ENCODE results near the gene FNBP1.
A peak's percentile ranks its signal among the peaks of the same experiment; 100 is the strongest.

The FNBP1 gene

GRCh38 chr9:129879991-129880653 lies 162.9 kb downstream of the FNBP1 start:
- DNase-seq (ENCODE audit: low read depth in 1 of 2, low spot score in 1 of 2): no peak

- DNase-seq (ENCODE audit: low read depth in 1 of 2, low spot score in 1 of 2): no peak
Measured at GRCh38 chr9:129879103-129879699, 163.8 kb downstream of the FNBP1 start.

DNA sequence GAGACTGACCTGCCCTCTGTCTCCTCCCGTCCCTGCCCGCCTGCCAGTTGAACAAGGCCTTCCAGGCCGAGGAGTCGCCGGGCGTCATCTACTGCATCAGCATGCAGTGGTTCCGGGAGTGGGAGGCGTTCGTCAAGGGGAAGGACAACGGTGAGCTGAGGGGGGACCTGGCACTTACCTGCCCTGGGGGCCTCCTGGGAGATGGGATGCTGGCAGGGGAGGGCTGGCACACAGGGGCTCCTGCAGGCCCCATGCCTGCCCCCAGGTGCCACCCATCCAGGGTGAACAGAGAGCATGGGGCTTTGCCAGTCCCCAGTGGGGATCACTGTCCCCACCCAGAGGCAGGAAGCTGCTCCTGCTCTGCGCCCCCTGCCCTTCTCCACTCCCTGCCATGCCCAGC lies 164.7 kb downstream of the FNBP1 start:
- no peak for DNase-seq (ENCODE audit: low read depth in 1 of 2, low spot score in 1 of 2)

- DNase-seq (ENCODE audit: low read depth in 1 of 2, low spot score in 1 of 2): no peak
Measured at GRCh38 chr9:129876815-129877214, 166.2 kb downstream of the FNBP1 start.

GRCh38 chr9:129875687-129876395 lies 167.1 kb downstream of the FNBP1 start:
- no peak for DNase-seq (ENCODE audit: low read depth in 1 of 2, low spot score in 1 of 2)

- DNase-seq (ENCODE audit: low read depth in 1 of 2, low spot score in 1 of 2): no peak
Measured at GRCh38 chr9:129875181-129875611, 167.8 kb downstream of the FNBP1 start.

DNA sequence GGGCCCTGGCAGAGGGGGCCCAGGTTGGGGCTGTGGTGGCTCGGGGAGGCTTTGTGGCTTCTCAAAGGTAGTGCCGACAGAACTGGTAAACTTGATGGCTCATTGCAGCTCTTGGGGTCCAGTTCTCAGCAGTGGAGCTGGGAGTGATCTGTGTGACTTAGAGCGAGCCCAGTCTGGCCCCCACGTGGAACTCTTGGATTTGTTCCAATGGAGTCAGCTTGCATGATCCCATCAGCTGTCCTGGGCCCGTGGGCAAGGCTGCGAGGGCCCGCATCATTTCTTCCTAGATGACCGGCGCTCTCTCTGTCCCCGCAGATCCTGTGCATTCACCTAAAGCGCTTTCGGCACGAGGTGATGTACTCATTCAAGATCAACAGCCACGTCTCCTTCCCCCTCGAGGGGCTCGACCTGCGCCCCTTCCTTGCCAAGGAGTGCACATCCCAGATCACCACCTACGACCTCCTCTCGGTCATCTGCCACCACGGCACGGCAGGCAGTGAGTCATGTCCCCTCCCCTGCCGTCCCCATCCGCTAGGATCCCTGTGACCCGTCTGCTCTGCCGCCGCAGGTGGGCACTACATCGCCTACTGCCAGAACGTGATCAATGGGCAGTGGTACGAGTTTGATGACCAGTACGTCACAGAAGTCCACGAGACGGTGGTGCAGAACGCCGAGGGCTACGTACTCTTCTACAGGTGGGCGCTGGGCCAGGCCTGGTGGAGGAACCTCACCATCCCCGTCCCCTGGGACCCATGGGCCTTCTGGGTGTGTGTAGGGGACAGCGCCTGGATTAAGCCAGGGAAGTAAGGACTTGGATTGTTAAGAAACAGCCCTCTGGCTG lies 168.5 kb downstream of the FNBP1 start:
- DNase-seq (ENCODE audit: low read depth in 1 of 2, low spot score in 1 of 2): no peak

DNA sequence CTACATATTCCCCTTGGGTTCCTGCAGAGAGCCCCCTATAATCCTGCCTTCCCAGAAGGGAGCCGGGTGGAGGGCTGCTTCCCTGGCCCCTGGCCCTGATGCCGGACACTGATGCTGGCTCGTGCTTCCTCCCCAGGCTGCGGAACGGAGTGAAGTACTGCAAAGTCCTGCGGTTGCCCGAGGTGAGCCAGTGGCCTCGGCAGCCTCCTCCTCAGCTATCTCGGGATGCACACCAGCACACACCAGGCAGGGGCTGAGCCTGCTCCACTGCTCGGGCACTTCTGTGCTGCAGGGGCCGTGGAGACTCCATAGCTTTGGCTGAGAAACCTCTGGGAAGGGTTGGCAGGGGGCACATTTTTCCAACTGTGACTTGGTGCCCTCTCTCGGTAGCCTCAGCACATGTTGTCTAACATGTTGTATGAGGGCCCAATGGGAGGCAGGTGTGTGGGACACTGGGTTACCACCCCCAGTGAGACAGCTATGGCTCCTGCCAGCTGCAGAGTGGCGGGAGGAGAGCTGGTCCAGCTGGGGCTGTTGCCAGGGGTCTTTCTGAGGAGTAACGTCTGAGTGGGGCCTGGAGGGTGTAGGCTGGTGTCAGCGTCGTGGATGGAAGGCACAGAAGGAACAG lies 169.3 kb downstream of the FNBP1 start:
- DNase-seq (ENCODE audit: low read depth in 1 of 2, low spot score in 1 of 2): no peak

GRCh38 chr9:129871046-129871445 lies 171.9 kb downstream of the FNBP1 start:
- no peak for DNase-seq (ENCODE audit: low read depth in 1 of 2, low spot score in 1 of 2)

GRCh38 chr9:129869585-129870501 lies 173.1 kb downstream of the FNBP1 start:
- DNase-seq (ENCODE audit: low read depth in 1 of 2, low spot score in 1 of 2): no peak

DNA sequence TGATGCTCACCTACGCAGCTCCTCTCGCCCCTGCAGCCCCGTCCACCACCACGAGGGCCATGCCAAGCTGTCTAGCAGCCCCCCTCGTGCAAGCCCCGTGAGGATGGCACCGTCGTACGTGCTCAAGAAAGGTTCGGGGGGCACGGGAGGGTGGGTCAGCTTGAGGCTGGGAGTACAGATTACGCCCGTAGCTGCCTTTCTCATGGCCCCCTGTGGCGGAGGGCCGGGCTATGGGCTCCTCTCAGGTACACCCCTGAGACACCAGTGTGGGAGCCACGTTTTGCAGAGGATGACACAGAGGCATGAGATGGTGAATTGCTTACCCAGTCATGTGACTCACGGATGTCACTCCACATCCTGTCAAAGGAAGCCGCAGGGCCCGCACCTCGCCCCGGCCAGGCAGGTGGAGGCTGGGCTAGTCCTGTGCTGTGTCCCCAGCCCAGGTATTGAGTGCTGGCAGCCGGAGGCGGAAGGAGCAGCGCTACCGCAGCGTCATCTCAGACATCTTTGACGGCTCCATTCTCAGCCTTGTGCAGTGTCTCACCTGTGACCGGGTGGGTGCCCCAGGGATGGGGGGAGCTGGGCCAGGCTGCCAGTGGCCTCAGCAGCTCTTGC lies 174.0 kb downstream of the FNBP1 start:
- peak; percentile 61 to 83 for DNase-seq (ENCODE audit: low read depth in 1 of 2, low spot score in 1 of 2)

DNA sequence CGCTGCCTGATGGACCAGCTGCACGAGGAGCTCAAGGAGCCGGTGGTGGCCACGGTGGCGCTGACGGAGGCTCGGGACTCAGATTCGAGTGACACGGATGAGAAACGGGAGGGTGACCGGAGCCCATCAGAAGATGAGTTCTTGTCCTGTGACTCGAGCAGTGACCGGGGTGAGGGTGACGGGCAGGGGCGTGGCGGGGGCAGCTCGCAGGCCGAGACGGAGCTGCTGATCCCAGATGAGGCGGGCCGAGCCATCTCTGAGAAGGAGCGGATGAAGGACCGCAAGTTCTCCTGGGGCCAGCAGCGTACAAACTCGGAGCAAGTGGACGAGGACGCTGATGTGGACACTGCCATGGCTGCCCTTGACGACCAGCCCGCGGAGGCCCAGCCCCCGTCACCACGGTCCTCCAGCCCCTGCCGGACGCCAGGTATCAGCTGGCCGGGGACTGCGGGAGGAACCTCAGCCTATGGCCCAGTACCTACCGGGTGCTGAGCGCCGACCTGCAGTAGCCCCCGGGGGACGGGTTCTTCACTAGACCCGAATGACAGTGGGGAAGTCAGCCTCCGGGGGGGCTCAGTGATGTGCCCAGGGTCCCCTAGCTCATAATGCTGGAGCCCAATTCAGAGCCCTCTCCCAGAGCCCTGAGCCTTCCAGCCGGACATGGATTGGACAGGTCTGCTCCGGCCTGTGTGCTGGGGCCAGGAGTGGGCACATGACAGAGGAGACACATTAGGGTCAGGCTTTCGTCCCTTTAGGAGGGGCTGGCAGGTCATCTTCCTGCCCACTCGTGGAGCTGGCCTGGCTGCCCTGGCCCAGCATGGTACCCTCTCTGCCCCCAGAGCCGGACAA lies 174.7 kb downstream of the FNBP1 start:
- DNase-seq (ENCODE audit: low read depth in 1 of 2, low spot score in 1 of 2): no peak

DNA sequence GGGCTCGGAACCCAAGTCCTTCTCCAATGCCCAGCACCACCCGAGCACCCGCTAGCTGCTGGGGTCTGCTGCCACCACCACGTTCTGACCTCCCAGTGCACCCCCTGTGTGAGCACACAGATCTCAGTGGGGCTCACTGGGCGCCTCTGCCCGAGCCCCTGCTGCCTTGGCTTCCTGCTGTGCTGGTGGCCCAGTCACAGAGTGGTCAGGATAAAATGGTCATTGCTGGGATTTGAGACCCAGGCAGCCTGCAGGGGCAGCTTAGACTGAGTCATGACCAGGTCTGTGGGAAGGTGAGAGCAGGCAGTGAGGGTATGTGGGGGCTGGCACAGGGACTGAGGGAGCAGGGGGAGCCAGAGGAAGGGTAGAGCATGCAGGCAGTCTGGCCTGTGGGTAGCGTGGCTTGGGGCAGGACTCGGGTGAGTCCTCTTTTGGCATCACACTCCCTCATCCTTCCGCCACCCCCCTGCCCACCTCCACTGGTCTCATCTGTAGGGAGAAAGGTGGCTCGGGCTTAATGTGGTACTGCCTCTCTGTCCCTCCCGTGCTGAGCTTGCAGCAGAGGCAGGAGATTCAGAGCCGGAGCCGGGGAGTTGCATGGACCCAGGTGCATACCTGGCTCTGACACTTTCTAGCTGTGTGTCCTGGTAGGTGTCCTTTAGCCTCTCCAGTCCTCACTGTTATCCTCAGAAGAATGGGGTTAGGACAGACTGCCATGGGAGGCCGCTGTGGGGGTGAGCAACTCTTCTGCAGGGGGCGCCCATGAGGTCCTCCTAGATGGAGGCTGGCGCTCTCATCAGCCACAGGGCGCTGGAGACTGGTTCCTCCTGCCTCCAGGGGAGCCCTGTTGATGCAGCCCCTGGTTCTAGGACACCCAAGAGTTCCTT lies 175.6 kb downstream of the FNBP1 start:
- DNase-seq (ENCODE audit: low read depth in 1 of 2, low spot score in 1 of 2): no peak

DNA sequence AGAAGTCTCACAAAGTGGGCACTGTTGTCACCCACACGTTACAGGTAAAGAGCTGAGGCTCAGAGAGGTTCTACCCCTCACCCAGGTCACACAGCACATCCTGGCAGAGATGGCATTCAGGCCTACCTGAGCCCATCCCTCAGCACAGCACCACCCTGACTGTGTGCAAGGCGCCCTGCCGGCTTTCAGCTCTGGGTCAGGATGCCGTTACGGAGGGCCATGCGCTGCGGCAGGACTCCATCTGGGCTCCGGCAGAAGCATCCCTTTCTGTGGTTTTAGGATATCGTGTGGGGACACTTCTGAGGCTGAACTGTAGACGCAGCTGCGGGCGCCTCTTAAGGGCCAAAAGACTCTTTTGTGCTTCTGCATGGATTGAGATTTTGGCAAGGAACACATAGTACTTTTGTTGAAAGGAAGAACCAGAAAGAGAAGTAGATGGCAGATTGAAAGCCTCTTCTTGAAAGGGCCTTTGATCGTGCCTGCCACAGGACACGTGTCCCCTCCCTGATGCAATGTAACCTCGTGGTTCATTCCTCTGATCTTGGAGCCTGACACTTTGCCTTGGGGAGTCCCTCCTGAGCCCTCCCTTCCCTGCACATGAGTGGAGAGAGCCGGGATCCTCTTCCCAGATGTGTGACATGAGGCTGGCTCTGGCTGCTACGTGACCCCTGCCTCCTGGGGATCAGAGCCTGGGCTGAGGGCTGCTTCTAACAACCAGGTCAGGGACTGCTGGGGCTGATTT lies 176.4 kb downstream of the FNBP1 start:
- peak in 1 of 2 donors; percentile 29 for DNase-seq (ENCODE audit: low read depth in 1 of 2, low spot score in 1 of 2)

DNA sequence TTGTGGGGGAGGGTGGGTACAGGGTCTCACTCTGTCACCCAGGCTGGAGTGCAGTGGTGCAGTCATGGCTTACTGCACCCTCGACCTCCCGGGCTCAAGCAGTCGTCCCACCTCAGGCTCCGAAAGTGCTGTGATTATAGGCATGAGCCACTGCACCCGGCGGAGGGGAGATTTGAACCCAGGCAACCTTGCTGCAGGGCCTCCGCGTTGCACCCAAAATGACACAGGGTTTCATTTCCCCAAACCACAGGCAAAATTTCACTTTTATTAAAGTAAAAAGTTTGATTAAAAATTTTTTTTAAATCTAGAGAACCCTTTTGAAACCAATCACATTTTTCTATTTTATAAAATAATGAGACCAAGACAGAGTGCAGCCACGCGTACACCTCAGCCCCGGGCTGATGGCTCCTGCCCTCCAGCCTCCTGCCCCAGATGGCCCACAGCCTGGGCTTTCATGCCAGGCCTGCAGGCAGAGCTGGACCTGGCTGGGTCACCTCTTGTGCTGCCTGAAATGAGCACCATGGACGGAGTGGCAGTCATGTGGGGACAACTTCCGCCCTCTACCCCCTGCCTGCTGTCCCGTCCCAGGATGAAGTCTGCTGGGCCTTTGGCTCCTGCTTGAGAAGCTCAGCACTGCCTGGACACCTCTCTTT lies 177.2 kb downstream of the FNBP1 start:
- no peak for DNase-seq (ENCODE audit: low read depth in 1 of 2, low spot score in 1 of 2)

DNA sequence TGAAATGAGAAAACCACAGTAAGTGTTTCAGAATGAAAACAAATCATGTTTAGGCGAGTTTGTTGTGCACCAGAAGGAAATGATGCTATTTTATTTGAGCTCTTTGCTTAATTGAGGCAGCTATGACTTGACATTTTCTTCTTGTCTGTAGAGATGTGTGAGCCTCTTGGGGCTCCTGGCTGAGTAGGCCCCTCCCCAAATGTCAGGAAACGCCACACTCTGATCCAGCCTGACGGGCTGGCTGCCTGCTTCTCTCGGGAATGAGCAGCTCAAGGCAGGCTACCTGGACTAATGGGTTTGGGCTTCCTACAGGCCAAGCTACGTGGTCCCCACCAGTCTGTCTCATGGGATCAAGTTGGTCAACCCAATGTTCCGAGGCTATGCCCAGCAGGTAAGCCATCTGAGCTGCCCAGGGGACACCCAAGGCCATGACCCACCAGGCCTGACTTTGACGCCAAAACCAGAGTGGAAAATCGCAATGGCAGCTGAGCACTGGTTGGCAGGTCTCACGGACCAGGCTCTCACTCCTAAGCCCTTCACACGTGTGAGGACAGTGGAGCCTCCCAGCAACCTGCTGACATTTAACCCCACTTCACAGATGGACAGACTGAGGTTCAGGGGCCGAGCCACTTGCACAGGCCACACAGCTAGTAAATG lies 177.9 kb downstream of the FNBP1 start:
- no peak for DNase-seq (ENCODE audit: low read depth in 1 of 2, low spot score in 1 of 2)

Measured in activated CD4-positive, alpha-beta T cell treated with anti-CD3 and anti-CD28 coated beads, Interleukin-2, amount 50 U/mL, for 24 hours (primary cell).